G401 (cell line): ENCODE results near the gene HERPUD1. TPM values are rescaled to one million over a fixed set of nuclear protein-coding genes. Genes with fewer than 3 reads are reported as not detected.
"Not testable (repeated sequence)": the region's sequence is repeated elsewhere in the genome, so short reads cannot be mapped to it uniquely, and the experiment has no call there.

ENCODE experiments used
- DNase-seq: peaks from one replicate; pipeline ENCODE4 v3.0.0-alpha.2; 2015; ENCODE audit warnings: low spot score
- in situ Hi-C: cut with HindIII; loops from 2 replicates; pipeline ENCODE4 v1.10.0; 2016; ENCODE audit warnings: low sequenced_read_pairs, mixed read lengths
- total RNA-seq: library from RNA; depleted of rRNA; stranded (reverse); fragments of >200 nt; shearing (Covaris generic); gene quantifications from 2 replicates; pipeline ENCODE4 v1.2.3, GENCODE V29; 2014; rRNA removed

HERPUD1 gene
- total RNA-seq, 1 experiment from 2014 or later, result 75.8 TPM

DNA sequence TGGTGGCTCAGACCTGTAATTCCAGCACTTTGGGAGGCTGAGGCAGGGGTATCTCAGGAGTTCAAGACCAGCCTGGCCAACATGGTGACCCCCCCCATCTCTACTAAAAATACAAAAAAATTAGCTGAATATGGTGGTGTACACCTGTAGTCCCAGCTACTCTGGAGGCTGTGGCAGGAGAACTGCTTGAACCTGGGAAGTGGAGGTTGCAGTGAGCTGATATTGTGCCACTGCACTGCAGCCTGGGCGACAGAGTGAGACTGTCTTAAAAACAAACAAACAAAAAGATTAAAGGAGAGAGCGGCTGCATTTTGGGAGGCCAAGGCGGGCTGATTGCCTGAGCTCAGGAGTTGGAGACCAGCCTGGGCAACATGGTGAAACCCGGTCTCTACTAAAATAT, 55.0 kb downstream of the HERPUD1 start:
- DNase-seq, in situ Hi-C loops: not testable (repeated sequence)

DNA sequence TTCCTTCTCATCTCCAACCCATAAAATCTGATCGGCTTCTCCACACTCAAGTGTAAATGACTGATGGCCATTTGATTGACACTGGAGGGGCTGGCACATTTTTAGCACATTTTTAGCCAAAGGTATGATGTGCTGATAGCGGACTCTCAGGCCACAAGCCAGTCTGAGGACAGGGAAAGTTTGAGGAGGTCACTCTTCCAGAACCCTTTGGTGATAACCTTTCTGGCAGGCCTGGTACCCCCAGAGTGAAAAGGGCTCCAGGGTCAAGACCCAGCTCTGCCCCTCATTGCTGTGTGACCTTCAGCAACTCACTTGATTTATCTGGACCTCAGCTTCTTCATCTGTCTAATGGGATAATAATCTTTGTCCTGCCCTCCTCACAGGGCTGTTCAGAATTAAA, 55.8 kb downstream of the HERPUD1 start:
- in situ Hi-C loops, result no loop called here
- DNase-seq, result no peak

DNA sequence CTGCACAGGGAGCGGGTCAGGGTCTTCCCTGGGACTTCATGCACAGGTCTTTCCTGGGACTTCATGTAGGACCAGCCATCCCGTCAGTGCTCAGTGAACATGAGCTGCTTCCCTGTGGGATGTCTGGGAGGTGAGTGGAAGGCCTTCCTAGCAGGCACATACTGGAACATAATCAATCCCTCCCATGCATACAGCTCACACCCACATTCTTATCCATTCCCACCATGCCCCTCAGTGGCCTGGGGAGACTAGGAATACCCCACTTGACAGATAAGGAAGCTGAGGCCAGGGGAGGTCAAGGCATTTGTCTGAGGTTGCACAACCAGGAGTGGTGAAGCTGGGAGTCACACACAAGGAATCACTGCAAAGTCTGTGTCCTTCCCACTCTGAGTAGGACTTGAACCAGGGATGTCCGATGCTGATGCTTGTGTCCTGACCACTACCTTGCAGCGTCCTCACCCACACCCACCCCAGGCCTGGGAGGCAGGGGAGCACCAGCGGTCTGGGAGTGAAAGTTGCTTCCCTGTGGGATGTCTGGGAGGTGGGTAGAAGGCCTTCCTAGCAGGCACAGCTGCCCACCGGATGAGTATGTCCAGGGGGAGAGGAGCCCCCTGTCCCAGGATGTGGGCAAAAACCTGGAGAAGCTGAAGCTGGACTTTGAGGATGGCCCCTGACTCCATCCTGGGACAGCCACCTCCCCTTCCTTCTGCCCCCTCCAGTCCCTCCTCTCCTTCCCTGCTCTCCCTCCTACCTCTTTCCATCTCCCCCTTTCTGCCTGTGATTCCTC, 56.4 kb downstream of the HERPUD1 start:
- in situ Hi-C loops, result no loop called here
- no peak for DNase-seq

DNA sequence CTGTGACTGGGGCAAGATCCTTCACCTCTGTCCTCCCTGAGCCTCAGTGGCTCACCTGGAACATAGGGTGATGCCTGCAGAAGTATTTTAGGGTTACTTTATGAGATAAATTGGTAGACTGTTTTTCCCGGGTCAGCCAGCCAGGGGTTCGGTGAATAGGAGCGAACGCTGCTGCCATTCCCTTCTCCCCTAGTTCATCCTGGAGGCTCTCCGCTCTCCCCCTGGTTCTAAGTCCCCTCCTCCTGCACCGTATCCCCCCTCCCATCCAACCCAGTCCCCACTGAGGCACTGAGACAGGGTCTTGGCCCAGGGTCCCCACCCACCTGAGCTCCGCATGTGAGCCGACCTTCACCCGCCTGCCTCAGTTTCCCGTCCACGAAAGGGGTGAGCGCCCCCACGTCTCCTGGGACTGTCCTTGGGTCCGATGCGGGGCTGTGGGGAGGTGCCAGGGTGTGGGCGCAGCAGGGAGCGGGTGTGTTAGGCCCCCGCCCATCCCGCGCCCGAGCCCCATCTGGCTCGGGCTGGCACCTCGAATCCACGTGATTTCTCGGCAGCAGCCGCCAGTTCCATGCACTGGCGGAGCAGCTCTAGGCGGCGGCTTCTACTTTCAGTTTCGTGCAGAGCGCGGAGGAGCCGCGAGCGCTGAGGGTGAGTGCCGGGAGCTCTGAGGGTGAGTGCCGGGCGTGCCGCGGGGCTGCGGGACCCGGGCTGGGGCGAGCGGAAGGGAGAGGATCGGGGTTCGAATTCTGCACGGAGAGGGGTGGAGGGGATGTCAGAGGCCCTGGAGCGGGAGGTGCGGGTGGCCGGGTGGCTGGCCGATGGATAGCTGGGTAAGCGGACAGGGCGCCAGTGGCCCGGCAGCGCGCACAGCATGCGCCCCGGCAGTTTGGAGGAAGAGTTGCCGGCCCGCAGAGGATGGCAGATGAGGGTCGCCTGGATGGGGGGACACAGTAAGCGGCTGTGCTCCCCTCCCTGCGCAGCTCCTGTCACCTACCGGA, 57.3 kb downstream of the HERPUD1 start, which contains the start of gene NLRC5:
NLRC5 (plus strand) TSS at position 610 of the 998 bp plus-strand sequence. CDS start 31,156 bp downstream, outside the sequence.
- DNase-seq, result peak; percentile 45
- in situ Hi-C loops, result no loop called here

DNA sequence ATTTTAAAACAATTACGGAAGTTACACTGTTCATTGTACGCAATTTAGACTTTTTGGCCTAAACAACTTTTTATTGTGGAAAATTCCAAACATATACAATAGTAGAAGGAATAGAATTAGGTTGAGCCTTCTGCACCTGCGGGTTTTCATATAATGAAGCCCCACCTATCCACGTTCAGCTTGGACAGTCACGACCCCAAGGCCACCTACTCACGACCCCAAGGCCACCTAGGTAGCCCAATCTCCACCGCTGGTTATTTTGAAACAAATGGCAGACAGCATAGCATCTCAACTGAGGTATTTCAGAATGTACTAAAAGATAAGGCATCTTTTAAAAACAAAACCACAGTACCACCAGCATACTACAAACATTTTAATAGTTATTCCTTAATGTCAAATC, 58.0 kb downstream of the HERPUD1 start:
- DNase-seq, result no peak
- in situ Hi-C loops, result no loop called here

DNA sequence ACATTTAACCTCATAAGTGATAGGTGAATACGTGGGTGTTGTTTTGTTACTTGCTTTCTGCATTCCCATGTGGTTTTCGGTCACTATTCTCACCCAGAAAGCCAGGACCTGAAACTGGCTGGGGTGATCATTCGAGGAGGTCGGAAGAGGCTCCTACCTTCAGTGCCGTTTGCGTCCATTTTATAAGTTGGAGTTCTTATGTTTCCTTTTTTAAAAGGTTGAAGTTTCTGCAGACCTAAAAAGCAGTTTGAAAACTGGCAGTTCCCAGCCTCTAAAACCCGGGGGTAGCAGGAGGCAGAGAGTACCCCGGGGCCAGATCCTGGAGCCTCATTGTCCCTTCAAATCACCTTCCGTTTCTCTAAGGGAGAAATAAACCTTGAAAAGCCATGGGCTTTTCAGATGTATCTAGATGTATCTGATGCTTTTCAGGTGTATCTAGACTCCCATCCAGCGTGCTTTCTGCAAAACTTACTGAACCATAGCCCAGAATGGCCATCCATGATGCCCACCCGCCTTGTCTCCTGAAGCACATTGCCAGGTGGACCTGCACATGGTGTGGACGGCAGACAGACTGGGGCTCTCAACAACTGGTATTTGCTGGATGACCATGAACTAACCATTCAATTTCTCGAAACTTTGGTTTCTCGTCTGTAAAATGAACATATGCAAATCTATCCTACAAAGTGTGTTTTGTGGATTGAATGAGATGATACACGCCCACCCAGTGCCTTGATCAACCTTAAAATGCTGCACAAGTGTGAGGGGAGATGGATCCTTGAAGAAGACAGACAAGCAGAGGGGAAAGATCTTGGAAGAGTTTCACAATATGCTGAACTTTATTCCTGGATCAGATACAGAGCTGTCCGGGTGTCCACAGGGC, 58.7 kb downstream of the HERPUD1 start:
- in situ Hi-C loops, result no loop called here
- DNase-seq, result no peak

DNA sequence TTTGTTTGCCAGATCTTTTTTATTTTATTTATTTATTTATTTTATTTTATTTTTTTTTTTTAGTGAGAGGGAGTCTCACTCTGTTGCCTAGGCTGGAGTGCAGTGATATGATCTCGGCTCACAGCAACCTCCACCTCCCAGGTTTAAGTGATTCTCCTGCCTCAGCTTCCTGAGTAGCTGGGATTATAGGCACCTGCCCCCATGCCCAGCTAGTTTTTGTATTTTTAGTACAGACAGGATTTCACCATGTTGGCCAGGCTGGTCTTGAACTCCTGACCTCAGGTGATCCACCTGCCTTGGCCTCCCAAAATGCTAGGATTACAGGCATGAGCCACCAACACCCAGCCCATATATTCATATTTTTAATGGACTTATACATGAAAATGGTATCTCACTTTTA, 60.5 kb downstream of the HERPUD1 start:
- in situ Hi-C loops, DNase-seq: not testable (repeated sequence)

DNA sequence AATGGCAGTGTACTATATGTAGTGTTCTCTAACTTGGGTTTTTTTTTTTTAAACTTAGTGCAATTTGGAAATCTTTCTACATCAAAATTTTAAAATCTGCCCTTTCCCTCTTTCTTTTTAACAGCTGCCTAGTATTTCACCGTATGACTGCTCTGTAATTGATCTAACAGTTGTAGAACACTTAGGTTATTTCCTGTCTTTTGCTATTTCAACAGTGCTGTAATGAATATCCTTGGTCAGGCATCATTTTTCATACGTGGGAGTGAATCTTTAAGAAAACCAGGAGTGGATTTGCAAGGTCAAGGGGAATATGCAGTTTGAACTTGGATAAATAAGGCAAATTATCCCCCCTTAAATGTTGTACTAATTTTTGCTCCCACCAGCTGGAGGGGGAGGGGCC, 61.3 kb downstream of the HERPUD1 start:
- no peak for DNase-seq
- in situ Hi-C loops, result no loop called here

DNA sequence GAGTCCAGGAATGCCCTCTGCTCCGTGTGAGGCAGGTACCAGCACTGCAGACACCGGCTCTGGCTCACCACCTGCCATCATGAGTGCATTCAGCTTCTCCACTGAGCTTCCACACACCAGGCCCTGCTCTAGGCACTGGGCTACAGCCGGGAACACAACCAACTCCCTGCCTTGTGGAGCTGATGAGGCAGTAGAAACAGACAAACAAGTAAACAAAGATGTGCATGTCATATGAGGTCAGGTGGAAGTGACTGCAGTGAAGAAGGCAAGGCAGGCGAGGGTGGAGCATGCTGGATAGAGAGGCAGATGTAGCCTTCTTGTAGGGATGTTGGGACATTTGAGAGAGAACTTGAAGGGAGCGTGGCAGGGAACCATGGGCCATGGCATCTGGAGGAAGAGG, 62.4 kb downstream of the HERPUD1 start:
- no peak for DNase-seq
- in situ Hi-C loops, result no loop called here

Other genes with a start within 250 kb of the HERPUD1 start
- 0.80 TPM in 1 of 2 replicates, not detected in the other for gene MT1X, start 249.7 kb upstream of the HERPUD1 start, total RNA-seq
- gene NUP93, start 202.0 kb upstream of the HERPUD1 start, total RNA-seq, result 112 and 136 TPM in 2 replicates
- 0.25 TPM in 1 of 2 replicates, not detected in the other for gene SLC12A3, start 66.9 kb upstream of the HERPUD1 start, total RNA-seq
- gene CETP, start 29.8 kb downstream of the HERPUD1 start, total RNA-seq, result not detected in 2 replicates
- gene NLRC5, start 57.4 kb downstream of the HERPUD1 start, total RNA-seq, result 0.07 TPM in 1 of 2 replicates, not detected in the other
- 31.9 and 36.7 TPM in 2 replicates for gene CPNE2, start 160.4 kb downstream of the HERPUD1 start, total RNA-seq